Measurements from ENCODE around the gene HTR3A.

The HTR3A gene

GRCh38 chr11:114027391-114027790 is 52.5 kb downstream of the HTR3A start:
- WGBS (ENCODE audit: extremely low coverage, insufficient coverage, insufficient read length), result no CpG with 5 or more reads among the region's 11 CpGs
- Histone ChIP-seq H3K79me2 (ENCODE audit: control insufficient read depth, insufficient read depth, low read length, poor library complexity) (no peaks in the 10 kb centered on the region), H2BK5ac (ENCODE audit: low read depth, low read length, poor library complexity) (no peak overlapping the region), H3K18ac (ENCODE audit: low read length) (no peak overlapping the region), H3K4ac (ENCODE audit: low read depth, low read length) (no peak overlapping the region), H4K91ac (ENCODE audit: low read depth, low read length) (no peak overlapping the region), H4K12ac (ENCODE audit: low read depth, low read length) (no peak overlapping the region), H3K4me1 (ENCODE audit: control insufficient read depth in 1 of 2, insufficient read depth in 2 of 2, low read length in 2 of 2) (no peaks in the 10 kb centered on the region), H4K8ac (ENCODE audit: low read depth, low read length) (no peak overlapping the region), H3K9ac (ENCODE audit: low read length) (no peak overlapping the region), H2AK5ac (ENCODE audit: low read length) (no peak overlapping the region), H2BK120ac (ENCODE audit: insufficient read depth, low read length, poor library complexity) (no peak overlapping the region), H3K79me1 (ENCODE audit: low read length) (no peaks in the 10 kb centered on the region), H2AFZ (ENCODE audit: insufficient read depth, low read length, poor library complexity) (no peak overlapping the region), H3K9me3 (ENCODE audit: insufficient read depth, low read depth, low read length) (peaks cover 1% of the 10 kb centered on the region), H3K23ac (ENCODE audit: low read length) (no peak overlapping the region), H3K4me2 (ENCODE audit: low read length) (no peak overlapping the region), H3K27ac (ENCODE audit: low read depth, low read length) (no peak overlapping the region), H3K36me3 (ENCODE audit: control insufficient read depth in 1 of 2, insufficient read depth in 2 of 2, low read length in 2 of 2) (no peaks in the 10 kb centered on the region), H3K27me3 (ENCODE audit: insufficient read depth, low read length) (peaks cover 2% of the 10 kb centered on the region), H2BK12ac (ENCODE audit: low read length) (no peak overlapping the region), H3K14ac (ENCODE audit: low read length) (no peak overlapping the region), H3K4me3 (ENCODE audit: low read depth, low read length) (no peak overlapping the region)
- DNase-seq, result peak; percentile 57 to 62

- Histone ChIP-seq H2BK12ac (ENCODE audit: low read length) (no peak overlapping the region), H4K91ac (ENCODE audit: low read depth, low read length) (no peak overlapping the region), H2BK5ac (ENCODE audit: low read depth, low read length, poor library complexity) (no peak overlapping the region), H3K27ac (ENCODE audit: low read depth, low read length) (no peak overlapping the region), H3K18ac (ENCODE audit: low read length) (no peak overlapping the region), H3K27me3 (ENCODE audit: insufficient read depth, low read length) (peaks cover 2% of the 10 kb centered on the region), H3K9me3 (ENCODE audit: insufficient read depth, low read depth, low read length) (peaks cover 1% of the 10 kb centered on the region), H4K8ac (ENCODE audit: low read depth, low read length) (no peak overlapping the region), H3K4me2 (ENCODE audit: low read length) (no peak overlapping the region), H3K4me3 (ENCODE audit: low read depth, low read length) (no peak overlapping the region), H3K79me1 (ENCODE audit: low read length) (no peaks in the 10 kb centered on the region), H3K4me1 (ENCODE audit: control insufficient read depth in 1 of 2, insufficient read depth in 2 of 2, low read length in 2 of 2) (no peaks in the 10 kb centered on the region), H2BK120ac (ENCODE audit: insufficient read depth, low read length, poor library complexity) (no peak overlapping the region), H4K12ac (ENCODE audit: low read depth, low read length) (no peak overlapping the region), H3K4ac (ENCODE audit: low read depth, low read length) (no peak overlapping the region), H3K36me3 (ENCODE audit: control insufficient read depth in 1 of 2, insufficient read depth in 2 of 2, low read length in 2 of 2) (no peaks in the 10 kb centered on the region), H2AK5ac (ENCODE audit: low read length) (no peak overlapping the region), H3K14ac (ENCODE audit: low read length) (no peak overlapping the region), H3K23ac (ENCODE audit: low read length) (no peak overlapping the region), H3K9ac (ENCODE audit: low read length) (no peak overlapping the region), H3K79me2 (ENCODE audit: control insufficient read depth, insufficient read depth, low read length, poor library complexity) (no peaks in the 10 kb centered on the region), H2AFZ (ENCODE audit: insufficient read depth, low read length, poor library complexity) (no peak overlapping the region)
- DNase-seq, result no peak
- WGBS (ENCODE audit: extremely low coverage, insufficient coverage, insufficient read length), result no CpG with 5 or more reads among the region's 4 CpGs
Measured at GRCh38 chr11:114027926-114028325, 53.0 kb downstream of the HTR3A start.

- H3K14ac ChIP-seq (ENCODE audit: low read length), result no peak overlapping the region
- no peak overlapping the region for H4K91ac ChIP-seq (ENCODE audit: low read depth, low read length)
- WGBS (ENCODE audit: extremely low coverage, insufficient coverage, insufficient read length), result no CpG with 5 or more reads among the region's 18 CpGs
- no peak overlapping the region for H2BK12ac ChIP-seq (ENCODE audit: low read length)
- H3K4me1 ChIP-seq (ENCODE audit: control insufficient read depth in 1 of 2, insufficient read depth in 2 of 2, low read length in 2 of 2), result no peaks in the 10 kb centered on the region
- no peak overlapping the region for H3K18ac ChIP-seq (ENCODE audit: low read length)
- H3K9me3 ChIP-seq (ENCODE audit: insufficient read depth, low read depth, low read length), result peaks cover 1% of the 10 kb centered on the region
- H3K27me3 ChIP-seq (ENCODE audit: insufficient read depth, low read length), result peaks cover 2% of the 10 kb centered on the region
- no peak overlapping the region for H3K23ac ChIP-seq (ENCODE audit: low read length)
- H3K27ac ChIP-seq (ENCODE audit: low read depth, low read length), result no peak overlapping the region
- H3K4me2 ChIP-seq (ENCODE audit: low read length), result no peak overlapping the region
- no peak overlapping the region for H3K4me3 ChIP-seq (ENCODE audit: low read depth, low read length)
- no peak overlapping the region for H2BK5ac ChIP-seq (ENCODE audit: low read depth, low read length, poor library complexity)
- no peak overlapping the region for H3K9ac ChIP-seq (ENCODE audit: low read length)
- H3K79me2 ChIP-seq (ENCODE audit: control insufficient read depth, insufficient read depth, low read length, poor library complexity), result no peaks in the 10 kb centered on the region
- no peak overlapping the region for H2AFZ ChIP-seq (ENCODE audit: insufficient read depth, low read length, poor library complexity)
- no peak overlapping the region for H2AK5ac ChIP-seq (ENCODE audit: low read length)
- no peak for DNase-seq
- no peak overlapping the region for H3K4ac ChIP-seq (ENCODE audit: low read depth, low read length)
- no peaks in the 10 kb centered on the region for H3K36me3 ChIP-seq (ENCODE audit: control insufficient read depth in 1 of 2, insufficient read depth in 2 of 2, low read length in 2 of 2)
- no peaks in the 10 kb centered on the region for H3K79me1 ChIP-seq (ENCODE audit: low read length)
- H2BK120ac ChIP-seq (ENCODE audit: insufficient read depth, low read length, poor library complexity), result no peak overlapping the region
- H4K12ac ChIP-seq (ENCODE audit: low read depth, low read length), result no peak overlapping the region
- no peak overlapping the region for H4K8ac ChIP-seq (ENCODE audit: low read depth, low read length)
Measured at GRCh38 chr11:114031246-114031966, 56.5 kb downstream of the HTR3A start.

GRCh38 chr11:114031967-114032320 is 57.0 kb downstream of the HTR3A start:
- Histone ChIP-seq H3K27me3 (ENCODE audit: insufficient read depth, low read length) (peaks cover 2% of the 10 kb centered on the region), H3K9ac (ENCODE audit: low read length) (no peak overlapping the region), H4K91ac (ENCODE audit: low read depth, low read length) (no peak overlapping the region), H3K79me2 (ENCODE audit: control insufficient read depth, insufficient read depth, low read length, poor library complexity) (no peaks in the 10 kb centered on the region), H4K12ac (ENCODE audit: low read depth, low read length) (no peak overlapping the region), H4K8ac (ENCODE audit: low read depth, low read length) (no peak overlapping the region), H3K27ac (ENCODE audit: low read depth, low read length) (no peak overlapping the region), H3K14ac (ENCODE audit: low read length) (no peak overlapping the region), H2AFZ (ENCODE audit: insufficient read depth, low read length, poor library complexity) (no peak overlapping the region), H2BK120ac (ENCODE audit: insufficient read depth, low read length, poor library complexity) (no peak overlapping the region), H3K4me1 (ENCODE audit: control insufficient read depth in 1 of 2, insufficient read depth in 2 of 2, low read length in 2 of 2) (no peaks in the 10 kb centered on the region), H2BK12ac (ENCODE audit: low read length) (no peak overlapping the region), H3K36me3 (ENCODE audit: control insufficient read depth in 1 of 2, insufficient read depth in 2 of 2, low read length in 2 of 2) (no peaks in the 10 kb centered on the region), H3K4ac (ENCODE audit: low read depth, low read length) (no peak overlapping the region), H2BK5ac (ENCODE audit: low read depth, low read length, poor library complexity) (no peak overlapping the region), H3K4me3 (ENCODE audit: low read depth, low read length) (no peak overlapping the region), H3K18ac (ENCODE audit: low read length) (no peak overlapping the region), H3K4me2 (ENCODE audit: low read length) (no peak overlapping the region), H3K23ac (ENCODE audit: low read length) (no peak overlapping the region), H3K79me1 (ENCODE audit: low read length) (no peaks in the 10 kb centered on the region), H2AK5ac (ENCODE audit: low read length) (no peak overlapping the region), H3K9me3 (ENCODE audit: insufficient read depth, low read depth, low read length) (peaks cover 1% of the 10 kb centered on the region)
- no CpG with 5 or more reads among the region's 5 CpGs for WGBS (ENCODE audit: extremely low coverage, insufficient coverage, insufficient read length)
- no peak for DNase-seq

Data from trophoblast cell (in vitro differentiated cells and primary cell).